GM21576 (cell line): ENCODE data around the gene ZNF124.
"Not testable (repeated sequence)": the region's sequence is repeated elsewhere in the genome, so short reads cannot be mapped to it uniquely, and the experiment has no call there.

Source experiments
- ATAC-seq: cut with Tn5 transposase; IDR thresholded peaks from one replicate; pipeline ENCODE4 v1.9.1; 2021; ENCODE audit warnings: mild to moderate bottlenecking, moderate library complexity; ENCODE audit not compliant: unreplicated experiment

Gene ZNF124

GRCh38 chr1:247171875-247172563 is at the start of gene ZNF124:
TSS of gene ZNF124 (minus strand) at chr1:247172020. CDS start at chr1:247171877, 143 bp downstream.
- ATAC-seq, result peak; percentile 99

GRCh38 chr1:247220280-247220679 is 48.5 kb upstream of the ZNF124 start:
- ATAC-seq, result not testable (repeated sequence)

- ATAC-seq, result no peak
These were observed 46.4 kb upstream of the ZNF124 start for GRCh38 chr1:247218121-247218651.

- ATAC-seq, result no peak
These were observed 44.4 kb upstream of the ZNF124 start for GRCh38 chr1:247216261-247216660.

GRCh38 chr1:247212627-247213617 is 41.1 kb upstream of the ZNF124 start:
- ATAC-seq, result no peak

GRCh38 chr1:247212012-247212411 is 40.2 kb upstream of the ZNF124 start:
- peak; percentile 61 for ATAC-seq

- ATAC-seq, result no peak
These were observed 39.5 kb upstream of the ZNF124 start for GRCh38 chr1:247211339-247211738.

- ATAC-seq, result peak; percentile 90
These were observed 38.7 kb upstream of the ZNF124 start for GRCh38 chr1:247210376-247211117.

- no peak for ATAC-seq
These were observed 38.2 kb upstream of the ZNF124 start for GRCh38 chr1:247210062-247210375.

- ATAC-seq, result no peak
These were observed 37.6 kb upstream of the ZNF124 start for GRCh38 chr1:247209396-247209795.

- no peak for ATAC-seq
These were observed 32.4 kb upstream of the ZNF124 start for GRCh38 chr1:247204177-247204647.

GRCh38 chr1:247198781-247199180 is 27.0 kb upstream of the ZNF124 start:
- ATAC-seq, result no peak

GRCh38 chr1:247193958-247194357 is 22.1 kb upstream of the ZNF124 start:
- ATAC-seq, result no peak

- ATAC-seq, result no peak
These were observed 18.4 kb upstream of the ZNF124 start for GRCh38 chr1:247189981-247190798.

GRCh38 chr1:247185667-247186066 is 13.8 kb upstream of the ZNF124 start:
- ATAC-seq, result no peak

GRCh38 chr1:247184254-247184653 is 12.4 kb upstream of the ZNF124 start:
- ATAC-seq, result no peak

- no peak for ATAC-seq
These were observed 11.2 kb upstream of the ZNF124 start for GRCh38 chr1:247182994-247183393.

GRCh38 chr1:247180581-247180980 is 8.8 kb upstream of the ZNF124 start:
- no peak for ATAC-seq

- no peak for ATAC-seq
These were observed 5.9 kb upstream of the ZNF124 start for GRCh38 chr1:247177755-247178154.

- ATAC-seq, result no peak
These were observed 3.6 kb upstream of the ZNF124 start for GRCh38 chr1:247175458-247175857.
